GM21390 (cell line): Measurements from ENCODE around the gene DNAH10.

ENCODE experiments used
- ATAC-seq: cut with Tn5 transposase; IDR thresholded peaks from one replicate; pipeline ENCODE4 v1.9.1; 2021; ENCODE audit not compliant: unreplicated experiment

DNAH10 gene

GRCh38 chr12:123879691-123880090 is 117.6 kb downstream of the DNAH10 start:
- ATAC-seq = no peak

GRCh38 chr12:123882161-123882705 is 120.1 kb downstream of the DNAH10 start:
- no peak for ATAC-seq

- ATAC-seq = no peak
Observed at GRCh38 chr12:123886258-123886657, 124.2 kb downstream of the DNAH10 start.

GRCh38 chr12:123886931-123887582 is 125.0 kb downstream of the DNAH10 start:
- ATAC-seq = no peak

GRCh38 chr12:123888989-123889388 is 126.9 kb downstream of the DNAH10 start:
- ATAC-seq = no peak

- ATAC-seq = no peak
Observed at GRCh38 chr12:123889848-123890535, 127.9 kb downstream of the DNAH10 start.

GRCh38 chr12:123890536-123890902 is 128.4 kb downstream of the DNAH10 start:
- no peak for ATAC-seq

- ATAC-seq = no peak
Observed at GRCh38 chr12:123891011-123891410, 128.9 kb downstream of the DNAH10 start.

GRCh38 chr12:123891516-123892179 is 129.5 kb downstream of the DNAH10 start:
- ATAC-seq = no peak

- no peak for ATAC-seq
Observed at GRCh38 chr12:123892180-123892559, 130.1 kb downstream of the DNAH10 start.

- ATAC-seq = no peak
Observed at GRCh38 chr12:123892853-123893252, 130.8 kb downstream of the DNAH10 start.

GRCh38 chr12:123893276-123893675 is 131.2 kb downstream of the DNAH10 start:
- ATAC-seq = no peak

GRCh38 chr12:123894823-123895345 is 132.8 kb downstream of the DNAH10 start:
- no peak for ATAC-seq

- ATAC-seq = no peak
Observed at GRCh38 chr12:123895451-123895850, 133.3 kb downstream of the DNAH10 start.

GRCh38 chr12:123896767-123897166 is 134.7 kb downstream of the DNAH10 start:
- ATAC-seq = no peak

- ATAC-seq = no peak
Observed at GRCh38 chr12:123897221-123897620, 135.1 kb downstream of the DNAH10 start.

- ATAC-seq = no peak
Observed at GRCh38 chr12:123898673-123899072, 136.6 kb downstream of the DNAH10 start.

- no peak for ATAC-seq
Observed at GRCh38 chr12:123899368-123899767, 137.3 kb downstream of the DNAH10 start.

GRCh38 chr12:123900871-123901376 is 138.8 kb downstream of the DNAH10 start:
- no peak for ATAC-seq

- ATAC-seq = no peak
Observed at GRCh38 chr12:123902821-123903220, 140.7 kb downstream of the DNAH10 start.

- ATAC-seq = no peak
Observed at GRCh38 chr12:123903301-123904065, 141.4 kb downstream of the DNAH10 start.
